Measurements from ENCODE around the gene STRA6. TPM values are rescaled to one million over a fixed set of nuclear protein-coding genes. Genes with fewer than 3 reads are reported as not detected.

The STRA6 gene
- total RNA-seq, 1 donor from 2014 or later = not detected

DNA sequence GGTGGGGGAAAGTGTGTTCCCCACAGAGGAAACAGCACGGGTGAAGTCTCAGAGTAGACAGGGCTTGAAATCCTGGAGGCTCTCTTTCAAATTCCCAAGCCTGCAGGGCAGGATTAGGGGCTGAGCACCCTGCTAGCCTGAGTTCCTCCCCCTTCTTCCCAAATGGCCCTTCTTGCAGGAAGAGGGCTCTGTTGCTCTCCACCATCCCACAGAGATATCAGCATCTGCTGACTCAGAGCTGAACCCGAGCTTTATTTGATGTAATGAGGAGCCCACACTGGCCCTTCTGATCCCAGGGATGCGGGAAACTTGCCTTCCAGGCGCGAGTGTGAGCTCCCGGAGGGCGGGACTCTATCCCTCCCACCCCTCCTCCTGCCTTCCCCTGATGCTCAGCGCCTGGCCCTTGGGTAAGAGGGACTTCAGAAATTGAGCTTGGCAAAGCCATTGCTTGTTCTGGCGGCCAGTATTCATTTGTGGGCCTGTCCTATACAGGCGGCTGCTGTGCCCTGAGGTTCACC, 1.4 kb upstream of the STRA6 start:
- peak; percentile 35 to 88 for DNase-seq (ENCODE audit: low spot score in 2 of 2)
- Histone ChIP-seq H3K27me3 (no peaks in the 10 kb centered on the region), H3K36me3 (no peaks in the 10 kb centered on the region), H3K9me3 (no peaks in the 10 kb centered on the region), H3K27ac (peak overlapping the region; percentile 52 to 60), H3K4me1 (peaks cover 27 to 36% of the 10 kb centered on the region in 2 donors), H3K4me3 (no peak overlapping the region)
- TF ChIP-seq, protein P1, sequence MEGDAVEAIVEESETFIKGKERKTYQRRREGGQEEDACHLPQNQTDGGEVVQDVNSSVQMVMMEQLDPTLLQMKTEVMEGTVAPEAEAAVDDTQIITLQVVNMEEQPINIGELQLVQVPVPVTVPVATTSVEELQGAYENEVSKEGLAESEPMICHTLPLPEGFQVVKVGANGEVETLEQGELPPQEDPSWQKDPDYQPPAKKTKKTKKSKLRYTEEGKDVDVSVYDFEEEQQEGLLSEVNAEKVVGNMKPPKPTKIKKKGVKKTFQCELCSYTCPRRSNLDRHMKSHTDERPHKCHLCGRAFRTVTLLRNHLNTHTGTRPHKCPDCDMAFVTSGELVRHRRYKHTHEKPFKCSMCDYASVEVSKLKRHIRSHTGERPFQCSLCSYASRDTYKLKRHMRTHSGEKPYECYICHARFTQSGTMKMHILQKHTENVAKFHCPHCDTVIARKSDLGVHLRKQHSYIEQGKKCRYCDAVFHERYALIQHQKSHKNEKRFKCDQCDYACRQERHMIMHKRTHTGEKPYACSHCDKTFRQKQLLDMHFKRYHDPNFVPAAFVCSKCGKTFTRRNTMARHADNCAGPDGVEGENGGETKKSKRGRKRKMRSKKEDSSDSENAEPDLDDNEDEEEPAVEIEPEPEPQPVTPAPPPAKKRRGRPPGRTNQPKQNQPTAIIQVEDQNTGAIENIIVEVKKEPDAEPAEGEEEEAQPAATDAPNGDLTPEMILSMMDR (IDR thresholded peaks at IDR 0.05) = no peak
- intact Hi-C loops (cut with DNase I) = loop anchor here (2.0 to 5.0 kb wide), 3 partner anchors 27 to 47 kb away; no protein-coding TSS in a partner anchor

DNA sequence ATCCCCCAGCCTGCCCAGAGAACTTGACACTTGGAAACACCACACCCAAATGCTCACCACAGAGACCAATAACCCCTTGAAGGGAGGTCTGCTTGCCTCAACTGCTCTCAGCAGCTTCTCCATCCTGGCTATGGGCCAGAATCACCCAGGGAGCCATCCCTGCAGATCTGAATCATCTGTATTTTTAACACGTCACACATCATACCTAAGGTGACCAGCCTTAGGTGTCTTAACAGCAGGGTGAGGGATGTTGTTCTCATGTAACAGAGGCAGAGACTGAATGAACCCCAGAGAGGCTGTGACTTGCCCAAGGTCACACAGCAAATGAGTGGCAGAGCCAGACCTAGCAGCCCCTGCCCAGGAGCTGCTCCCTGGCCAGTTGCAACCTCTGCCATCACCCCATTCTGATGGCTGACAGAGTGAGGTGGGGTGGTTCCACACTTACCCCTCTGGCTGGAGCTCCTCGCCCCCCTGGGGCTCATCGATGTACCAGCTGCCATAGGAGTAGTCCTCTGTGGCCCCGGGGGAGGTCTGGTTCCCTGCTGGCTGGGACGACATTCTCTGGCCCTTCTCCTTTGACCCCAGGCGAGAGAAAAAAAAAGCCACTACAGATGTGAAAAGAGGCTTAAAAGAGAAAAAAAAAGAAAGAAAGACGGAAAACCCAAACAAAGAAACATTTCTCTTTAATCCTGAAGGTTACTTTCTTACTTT, 722 bp downstream of the STRA6 start:
- no peak overlapping the region for H3K4me3 ChIP-seq
- TF ChIP-seq, protein P1 (IDR thresholded peaks at IDR 0.05) = no peak
- H3K4me1 ChIP-seq = peaks cover 25 to 35% of the 10 kb centered on the region in 2 donors
- no peak for DNase-seq (ENCODE audit: low spot score in 2 of 2)
- no peaks in the 10 kb centered on the region for H3K36me3 ChIP-seq
- H3K9me3 ChIP-seq = no peaks in the 10 kb centered on the region
- intact Hi-C loops (cut with DNase I) = loop anchor here (5.0 kb wide), 1 partner anchor 45 kb away; no protein-coding TSS in a partner anchor
- no peaks in the 10 kb centered on the region for H3K27me3 ChIP-seq
- no peak overlapping the region for H3K27ac ChIP-seq

DNA sequence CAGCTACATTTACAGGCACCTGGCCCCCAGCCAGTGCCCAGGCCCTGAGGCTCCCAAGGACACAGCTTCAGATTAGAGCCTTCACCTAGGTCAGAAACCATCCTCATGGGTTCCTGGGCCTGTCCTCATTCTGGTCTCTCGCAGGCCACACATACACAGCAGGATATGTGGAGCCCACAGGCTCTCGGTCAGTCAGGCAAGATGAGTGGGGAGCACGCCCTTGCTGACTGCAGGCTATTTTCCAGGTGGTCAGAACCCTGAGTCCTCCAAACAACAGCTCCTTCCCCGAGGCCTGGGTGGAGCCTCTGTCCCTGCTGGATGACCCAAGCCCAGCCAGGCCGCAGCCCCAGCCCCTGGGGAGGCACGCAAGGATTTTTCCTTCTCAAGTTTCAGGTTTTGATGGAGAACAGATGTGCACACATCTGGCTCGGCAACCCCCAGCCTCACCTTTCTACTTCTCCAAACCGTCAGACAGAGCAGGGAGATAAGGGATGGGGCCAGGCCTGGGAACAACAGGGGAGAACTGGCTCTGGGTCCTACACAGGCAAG, 1.6 kb downstream of the STRA6 start:
- Histone ChIP-seq H3K36me3 (no peaks in the 10 kb centered on the region), H3K4me1 (peaks cover 21 to 32% of the 10 kb centered on the region in 2 donors), H3K27me3 (no peaks in the 10 kb centered on the region), H3K4me3 (no peak overlapping the region), H3K9me3 (no peaks in the 10 kb centered on the region), H3K27ac (peak overlapping the region in 1 of 2 donors; percentile 9)
- DNase-seq (ENCODE audit: low spot score in 2 of 2) = no peak
- TF ChIP-seq, protein P1 (IDR thresholded peaks at IDR 0.05) = no peak
- intact Hi-C loops (cut with DNase I) = loop anchor here (5.0 kb wide), 1 partner anchor 44 kb away; no protein-coding TSS in a partner anchor

DNA sequence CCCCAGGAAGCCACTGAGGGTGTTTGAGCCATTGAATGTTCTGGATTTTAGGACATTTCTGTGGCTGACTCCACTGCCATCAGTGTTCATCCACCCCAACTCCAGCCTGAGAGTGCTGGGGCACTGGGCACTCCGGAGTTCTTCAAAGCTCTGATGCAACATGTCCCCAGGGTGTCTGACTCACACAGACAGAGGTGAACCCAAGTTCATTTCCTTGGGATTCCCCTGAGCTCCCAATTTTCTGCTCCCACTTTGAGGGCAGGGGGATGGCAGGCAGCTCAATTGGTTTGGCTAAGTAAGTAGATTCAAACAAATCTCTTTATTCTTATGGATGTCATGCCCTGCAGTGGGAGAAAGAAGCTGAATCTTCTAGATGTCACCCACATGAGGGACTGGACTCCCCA, 2.2 kb downstream of the STRA6 start:
- TF ChIP-seq, protein P1 (IDR thresholded peaks at IDR 0.05) = no peak
- Histone ChIP-seq H3K9me3 (no peaks in the 10 kb centered on the region), H3K4me3 (no peak overlapping the region), H3K27me3 (no peaks in the 10 kb centered on the region), H3K36me3 (no peaks in the 10 kb centered on the region), H3K4me1 (peaks cover 18 to 29% of the 10 kb centered on the region in 2 donors), H3K27ac (peak overlapping the region in 1 of 2 donors; percentile 9)
- DNase-seq (ENCODE audit: low spot score in 2 of 2) = peak in 1 of 2 donors; percentile 80
- intact Hi-C loops (cut with DNase I) = loop anchor here (5.0 kb wide), 1 partner anchor 43 kb away; no protein-coding TSS in a partner anchor

DNA sequence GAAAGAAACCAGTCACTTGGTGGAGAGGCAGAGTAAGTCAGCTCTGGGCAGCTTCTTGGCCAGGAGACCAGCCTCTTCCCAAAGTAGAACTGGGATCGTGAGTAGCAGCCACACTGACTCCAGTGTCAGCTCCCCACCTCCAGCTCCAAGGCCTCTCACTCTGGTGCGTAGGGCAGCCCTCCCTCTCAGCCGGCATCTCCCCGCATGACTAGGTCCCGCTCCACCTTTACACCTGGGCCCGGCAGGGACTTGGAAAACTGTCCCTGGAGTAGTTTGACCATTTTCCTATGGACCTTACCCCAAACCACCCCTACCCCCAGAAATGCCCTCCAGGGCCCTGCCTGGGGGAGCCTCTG, 3.3 kb downstream of the STRA6 start:
- no peaks in the 10 kb centered on the region for H3K9me3 ChIP-seq
- no peak overlapping the region for H3K27ac ChIP-seq
- H3K4me3 ChIP-seq = no peak overlapping the region
- intact Hi-C loops (cut with DNase I) = no loop called here
- DNase-seq (ENCODE audit: low spot score in 2 of 2) = no peak
- TF ChIP-seq, protein P1 (IDR thresholded peaks at IDR 0.05) = no peak
- H3K27me3 ChIP-seq = no peaks in the 10 kb centered on the region
- no peaks in the 10 kb centered on the region for H3K36me3 ChIP-seq
- peaks cover 12 to 19% of the 10 kb centered on the region in 2 donors for H3K4me1 ChIP-seq
